HG03558 (cell line): ENCODE results near the gene ITGB1BP1.

Source experiments
- ATAC-seq: cut with Tn5 transposase; IDR thresholded peaks from one replicate; pipeline ENCODE4 v1.9.1; 2021; ENCODE audit warnings: moderate number of reproducible peaks; ENCODE audit not compliant: unreplicated experiment; ENCODE audit errors: extremely low read depth

ITGB1BP1 gene

DNA sequence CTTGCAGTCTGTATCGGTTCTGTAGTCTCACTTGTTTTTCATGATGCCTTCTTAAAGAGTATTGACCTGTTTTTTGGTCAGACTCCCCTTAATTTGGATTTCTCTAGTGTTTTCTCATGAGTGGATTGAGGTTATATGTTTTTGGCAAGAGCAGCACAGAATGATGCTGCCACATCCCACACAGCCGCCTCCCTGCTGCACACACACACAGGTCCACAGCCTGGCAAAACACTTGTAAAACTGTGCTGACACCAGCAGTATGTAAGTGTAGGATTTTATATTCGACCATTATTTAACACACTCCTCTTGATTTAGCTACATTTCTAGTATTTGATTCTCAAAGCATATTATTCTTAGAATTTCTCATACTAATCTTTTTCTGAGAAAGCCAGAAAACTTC, 68.1 kb downstream of the ITGB1BP1 start:
- ATAC-seq: no peak

DNA sequence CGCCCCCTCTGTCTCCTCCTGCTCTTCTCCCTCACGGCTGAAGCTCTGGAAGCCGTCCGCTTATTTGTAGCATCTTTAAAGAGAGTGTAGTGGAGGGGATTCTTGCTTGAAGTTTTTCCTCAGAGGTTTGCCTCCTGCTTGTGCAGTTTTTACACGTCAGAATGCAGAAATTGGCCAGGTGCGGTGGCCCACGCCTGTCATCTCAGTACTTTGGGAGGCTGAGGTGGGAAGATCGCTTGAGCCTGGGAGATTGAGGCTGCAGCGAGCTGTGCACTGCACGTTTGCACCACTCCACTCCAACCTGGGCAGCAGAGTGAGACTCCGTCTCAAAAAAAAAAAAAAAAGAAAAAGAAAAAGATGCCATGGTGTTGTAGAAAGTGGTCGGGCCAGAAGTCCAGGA, 69.0 kb downstream of the ITGB1BP1 start:
- ATAC-seq: no peak
